22Rv1 (cell line): ENCODE measurements around the gene SFSWAP.

Experiments
- CTCF ChIP-seq: fragments of 450-650 bp; IDR thresholded peaks from 2 replicates; pipeline ENCODE4 v1.5.1; 2017; ENCODE audit warnings: mild to moderate bottlenecking
- ZFX ChIP-seq: fragments of 450-650 bp; IDR thresholded peaks from 2 replicates; pipeline ENCODE4 v1.6.1; 2017; ENCODE audit warnings: antibody characterized with exemption, borderline replicate concordance

GRCh38 chr12:131818821-131819585, 108.1 kb downstream of the SFSWAP start:
- TF ChIP-seq ZFX (no peak), CTCF (no peak)
